Fibroblast of villous mesenchyme (primary cell): ENCODE measurements around the gene GART. TPM values are rescaled to one million over a fixed set of nuclear protein-coding genes. Genes with fewer than 3 reads are reported as not detected.

ENCODE experiments used
- DNase-seq: peaks from one replicate; pipeline ENCODE4 v3.0.0-alpha.2; 2010; ENCODE audit warnings: low read depth
- H3K4me3 ChIP-seq: 2 replicates; pipeline ENCODE4 v1.5.1; 2011; ENCODE audit warnings: low read depth, mild to moderate bottlenecking, low read length
- total RNA-seq: library from RNA; depleted of rRNA; stranded (reverse); fragments of >200 nt; gene quantifications from 2 replicates; pipeline ENCODE4 v1.2.3, GENCODE V29; 2012
- TF ChIP-seq, protein P1 (sequence below): IDR thresholded peaks from 2 replicates; pipeline ENCODE4 v1.5.1; 2012; ENCODE audit warnings: low read depth, mild to moderate bottlenecking, low read length; ENCODE audit not compliant: insufficient read depth

Gene GART
- total RNA-seq, 1 donor, result 109 TPM

DNA sequence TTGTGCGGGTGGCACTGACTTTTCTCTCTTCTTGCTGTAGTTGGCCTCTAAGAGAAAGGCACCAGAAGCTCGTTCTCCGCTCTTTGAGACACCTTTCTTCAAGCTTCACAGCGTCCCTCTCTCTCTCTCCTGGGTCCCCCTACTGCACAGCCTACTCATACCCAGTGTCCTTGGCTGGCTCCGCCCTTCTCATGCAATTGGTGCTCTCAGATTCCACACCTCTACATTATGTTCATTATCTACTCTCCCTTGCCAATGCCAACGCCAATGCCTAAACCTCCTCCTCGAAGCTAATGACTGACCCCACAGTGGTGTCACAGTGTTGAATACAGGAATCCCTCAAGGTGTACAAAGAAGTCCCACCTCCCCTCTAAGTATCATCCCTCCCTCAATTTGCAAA, 45.6 kb downstream of the GART start:
- DNase-seq, result no peak
- H3K4me3 ChIP-seq, result no peak overlapping the region
- TF ChIP-seq, protein P1, sequence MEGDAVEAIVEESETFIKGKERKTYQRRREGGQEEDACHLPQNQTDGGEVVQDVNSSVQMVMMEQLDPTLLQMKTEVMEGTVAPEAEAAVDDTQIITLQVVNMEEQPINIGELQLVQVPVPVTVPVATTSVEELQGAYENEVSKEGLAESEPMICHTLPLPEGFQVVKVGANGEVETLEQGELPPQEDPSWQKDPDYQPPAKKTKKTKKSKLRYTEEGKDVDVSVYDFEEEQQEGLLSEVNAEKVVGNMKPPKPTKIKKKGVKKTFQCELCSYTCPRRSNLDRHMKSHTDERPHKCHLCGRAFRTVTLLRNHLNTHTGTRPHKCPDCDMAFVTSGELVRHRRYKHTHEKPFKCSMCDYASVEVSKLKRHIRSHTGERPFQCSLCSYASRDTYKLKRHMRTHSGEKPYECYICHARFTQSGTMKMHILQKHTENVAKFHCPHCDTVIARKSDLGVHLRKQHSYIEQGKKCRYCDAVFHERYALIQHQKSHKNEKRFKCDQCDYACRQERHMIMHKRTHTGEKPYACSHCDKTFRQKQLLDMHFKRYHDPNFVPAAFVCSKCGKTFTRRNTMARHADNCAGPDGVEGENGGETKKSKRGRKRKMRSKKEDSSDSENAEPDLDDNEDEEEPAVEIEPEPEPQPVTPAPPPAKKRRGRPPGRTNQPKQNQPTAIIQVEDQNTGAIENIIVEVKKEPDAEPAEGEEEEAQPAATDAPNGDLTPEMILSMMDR, result no peak

DNA sequence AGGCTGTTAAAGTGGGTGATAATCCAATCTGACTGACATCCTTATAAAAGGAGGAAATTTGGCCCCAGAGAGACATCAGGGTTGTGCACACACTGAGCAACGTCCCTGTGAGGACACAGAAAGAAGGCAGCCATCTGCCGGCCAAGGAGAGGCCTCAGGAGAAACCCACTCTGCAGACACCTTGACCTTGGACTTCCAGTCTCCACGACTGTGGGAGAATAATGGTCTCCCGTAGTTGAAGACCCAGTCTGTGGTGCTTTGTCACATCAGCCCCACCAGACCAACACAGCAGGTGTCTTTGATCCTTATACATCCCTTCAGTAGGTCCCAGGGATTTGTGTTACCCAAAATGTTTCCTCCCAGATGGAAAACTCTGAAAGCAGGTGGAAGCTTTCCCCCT, 46.2 kb downstream of the GART start:
- TF ChIP-seq, protein P1, result no peak
- DNase-seq, result no peak
- H3K4me3 ChIP-seq, result no peak overlapping the region

DNA sequence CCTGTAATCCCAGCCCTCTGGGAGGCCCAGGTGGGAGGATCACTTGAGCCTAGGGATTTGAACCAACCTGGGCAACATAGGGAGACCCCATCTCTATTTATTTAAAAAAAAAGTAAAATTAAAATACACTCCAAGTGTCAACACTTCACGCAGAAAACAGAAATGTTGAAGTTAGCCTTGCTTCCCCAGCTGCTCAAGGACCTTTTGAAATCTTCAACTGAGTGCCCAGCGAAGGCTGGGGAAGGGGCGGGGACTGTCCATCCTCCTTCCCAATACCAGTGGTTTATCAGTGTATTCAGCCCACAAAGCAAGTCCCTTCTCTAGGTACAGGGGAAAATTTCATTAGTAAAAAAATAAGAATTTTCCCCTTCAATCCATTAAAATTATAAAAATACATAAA, 48.2 kb downstream of the GART start:
- TF ChIP-seq, protein P1, result no peak
- no peak for DNase-seq
- no peak overlapping the region for H3K4me3 ChIP-seq

DNA sequence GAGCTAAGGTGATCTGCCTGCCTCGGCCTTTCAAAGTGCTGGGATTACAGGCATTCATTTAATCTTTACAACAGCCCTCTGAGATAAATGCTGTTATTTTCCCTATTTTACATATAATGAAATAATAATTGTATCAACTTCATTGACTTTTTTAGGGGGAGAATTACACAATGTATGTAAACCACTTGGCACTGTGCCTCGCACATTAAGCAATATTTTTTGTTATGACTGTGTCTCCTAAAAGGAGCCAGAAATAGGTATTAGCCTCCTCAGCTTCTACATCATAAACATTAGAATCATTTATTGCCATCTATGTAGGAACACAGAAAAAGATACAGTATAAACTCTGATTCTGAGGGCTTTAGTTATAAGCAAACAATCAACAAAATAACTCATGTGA, 49.3 kb downstream of the GART start:
- no peak overlapping the region for H3K4me3 ChIP-seq
- TF ChIP-seq, protein P1, result no peak
- peak; percentile 82 for DNase-seq

DNA sequence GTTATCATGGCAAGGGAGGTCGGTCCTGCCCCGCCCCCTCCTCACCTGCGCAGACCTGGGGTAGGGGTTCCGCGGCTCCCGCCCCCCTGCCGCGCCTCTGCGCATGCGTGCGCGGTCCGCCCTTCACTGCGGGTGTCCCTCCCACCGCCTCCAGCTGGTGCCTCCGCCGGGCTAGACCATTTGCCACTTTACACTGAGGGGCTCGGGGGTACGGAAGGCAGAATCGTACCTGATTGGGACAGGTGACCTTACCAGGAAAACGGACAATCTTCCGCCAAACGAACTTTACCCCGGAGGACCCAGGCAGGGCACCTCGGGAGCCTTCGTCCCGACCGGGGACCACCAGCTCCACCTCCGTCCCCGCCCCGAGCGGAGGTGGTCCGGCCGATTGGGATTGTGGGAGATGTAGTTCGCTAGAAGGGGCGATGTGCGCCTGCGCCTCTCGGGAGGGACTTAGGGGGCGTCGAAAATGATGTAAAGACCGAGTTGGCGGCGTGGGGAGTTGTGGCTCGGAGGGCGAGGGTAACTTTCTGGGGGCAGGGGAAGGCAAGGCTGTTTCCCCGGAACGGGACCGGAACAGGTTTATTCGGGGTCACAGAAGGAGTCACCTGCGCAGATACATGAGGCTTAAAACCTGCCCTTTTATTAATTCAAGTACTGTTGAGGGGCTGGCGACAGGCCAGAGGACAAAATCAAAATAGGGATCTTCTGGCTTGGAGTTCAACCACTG, 50.4 kb downstream of the GART start, which contains the start of gene DNAJC28:
Gene DNAJC28 (minus strand): TSS at position 344 of the 730 bp plus-strand sequence. CDS start 2,323 bp downstream, outside the sequence.
- H3K4me3 ChIP-seq, result peak within 1 kb of the TSS; percentile 96
- TF ChIP-seq, protein P1, result no peak
- peak; percentile 91 for DNase-seq

DNA sequence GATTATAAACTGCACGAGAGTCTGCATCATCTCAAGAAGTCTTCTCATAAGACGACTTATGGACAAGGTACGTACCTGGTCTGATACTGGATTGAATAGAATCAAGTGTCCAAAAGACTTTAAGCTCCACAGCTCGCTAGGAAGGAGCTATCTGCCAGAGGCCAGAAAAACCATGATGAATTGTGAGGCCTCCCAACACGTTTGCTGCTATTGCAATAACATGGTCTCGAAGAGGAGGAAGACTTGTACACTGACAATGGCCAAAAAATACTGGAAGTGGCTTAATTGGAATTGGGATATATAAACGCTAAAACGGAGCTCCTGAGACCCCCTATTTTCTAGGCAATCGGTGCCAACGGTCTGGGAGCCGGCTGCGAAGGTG, 50.9 kb downstream of the GART start:
- H3K4me3 ChIP-seq, result peak overlapping the region; percentile 96
- DNase-seq, result no peak
- TF ChIP-seq, protein P1, result no peak

DNA sequence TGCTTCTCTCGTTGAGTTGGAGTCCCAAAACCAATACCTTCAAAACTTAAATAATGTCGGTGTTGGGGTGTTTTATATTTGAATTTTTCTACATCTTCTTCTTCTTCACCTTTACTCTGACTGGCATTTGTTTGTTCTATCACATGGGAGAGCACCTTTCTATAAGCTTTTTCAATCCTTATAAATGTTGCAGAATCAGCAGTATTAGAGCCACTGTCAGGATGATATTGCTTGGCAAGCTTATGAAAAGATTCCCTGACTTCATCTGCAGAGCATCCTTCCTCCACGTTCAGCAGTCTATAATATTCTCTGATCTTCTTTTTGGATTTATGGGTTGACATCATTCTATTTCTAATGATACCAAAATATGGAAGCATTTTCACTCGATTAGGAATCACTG, 53.0 kb downstream of the GART start:
- no peak for DNase-seq
- H3K4me3 ChIP-seq, result no peak overlapping the region
- TF ChIP-seq, protein P1, result no peak
